NCI-H1092 treated with DMSO at 0.1 percent for 48 hours (cell line): ENCODE data around the gene RER1.

Experiments used
- DNase-seq: peaks from one replicate; lab custom pipeline; 2025; lab: John Stamatoyannopoulos, UW

The RER1 gene

GRCh38 chr1:2376261-2376741 lies 15.3 kb upstream of the RER1 start:
- DNase-seq: no peak

DNA sequence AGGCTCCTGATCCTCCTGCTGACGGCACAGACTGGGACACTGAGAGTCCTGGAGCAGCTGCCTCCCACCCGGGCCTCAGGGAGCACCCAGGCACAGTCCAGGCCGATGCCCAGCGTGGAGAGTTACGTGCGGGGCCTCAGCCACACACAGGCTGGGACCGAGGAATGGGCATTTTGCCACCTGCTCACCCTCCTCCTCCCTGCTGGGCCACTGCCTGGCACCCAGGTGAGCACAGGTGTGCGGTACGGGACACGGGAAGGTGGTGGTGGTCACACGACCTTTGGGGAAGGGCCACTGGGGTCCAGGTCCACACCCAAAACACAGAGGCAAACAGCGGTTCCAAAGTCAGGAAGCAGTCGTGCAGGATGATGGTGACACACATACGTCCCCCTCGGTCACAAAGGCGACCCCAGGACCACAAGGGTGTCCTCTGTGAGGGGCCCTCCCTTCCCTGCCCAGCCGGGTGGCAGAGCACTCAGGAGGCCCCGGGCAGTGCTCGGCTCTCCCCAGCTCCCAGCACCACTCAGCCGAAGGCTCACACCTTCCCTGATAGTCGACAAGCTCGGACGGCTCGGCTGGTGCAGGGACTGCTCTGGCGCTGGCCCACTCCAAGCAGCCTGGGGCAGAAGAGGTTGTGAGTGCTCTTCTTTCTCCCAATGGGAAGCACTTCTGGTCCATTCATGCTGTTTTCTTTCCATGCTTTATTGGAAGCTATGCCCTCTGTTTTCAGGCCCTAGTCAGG lies 14.5 kb upstream of the RER1 start:
- no peak for DNase-seq

GRCh38 chr1:2377751-2378440 lies 13.7 kb upstream of the RER1 start:
- no peak for DNase-seq

DNA sequence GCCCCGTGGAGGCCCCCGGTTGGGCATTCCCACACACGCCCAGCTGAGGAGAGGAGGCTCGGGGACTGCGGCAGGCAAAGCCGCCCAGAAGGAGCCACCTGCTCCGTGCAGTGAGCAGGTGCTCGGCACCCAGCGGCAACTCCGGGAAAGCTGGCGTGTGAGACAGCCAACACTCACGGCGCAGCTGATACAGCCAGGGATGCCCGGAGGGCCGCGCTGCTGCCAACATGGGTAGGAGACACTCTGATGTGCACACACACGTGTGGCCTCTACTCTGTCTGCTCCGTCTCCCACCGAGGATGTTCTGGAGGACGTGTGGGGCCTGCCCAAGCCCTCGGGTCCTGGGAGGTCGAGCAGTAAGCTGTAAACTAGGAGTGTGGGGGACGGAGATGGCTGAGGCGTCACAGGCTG lies 13.2 kb upstream of the RER1 start:
- DNase-seq: peak; percentile 20

- DNase-seq: no peak
Observed at GRCh38 chr1:2378956-2379732, 12.5 kb upstream of the RER1 start.

DNA sequence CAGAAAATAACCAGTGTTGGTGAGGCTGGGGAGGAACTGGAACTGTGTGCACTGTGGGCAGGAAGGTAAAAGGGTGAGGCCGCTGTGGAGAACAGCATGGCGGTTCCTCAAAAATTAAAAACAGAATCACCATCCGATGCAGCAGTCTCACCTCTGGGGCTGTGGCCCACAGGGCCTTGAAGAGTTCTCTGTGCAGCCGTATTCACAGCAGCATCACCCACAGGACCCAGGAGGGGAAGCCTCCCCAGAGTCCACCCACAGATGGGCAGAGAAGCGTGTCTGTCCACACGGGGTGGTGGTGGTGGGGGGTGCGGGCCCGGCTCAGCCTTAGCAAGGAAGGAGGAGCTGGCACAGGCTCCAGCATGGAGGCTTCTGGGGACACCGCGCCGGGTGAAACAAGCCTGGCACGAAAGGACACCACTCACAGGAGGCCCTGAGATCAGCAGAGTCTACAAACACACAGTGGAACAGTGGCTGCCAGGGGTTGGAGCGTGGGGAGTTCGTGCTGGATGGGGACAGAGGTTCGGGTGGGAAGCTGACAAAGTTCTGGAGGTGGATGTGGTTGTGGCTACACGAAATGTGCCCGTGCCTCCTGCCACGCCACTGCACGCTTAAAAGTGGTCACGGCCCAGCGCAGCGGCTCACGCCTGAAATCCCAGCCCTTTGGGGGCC lies 11.8 kb upstream of the RER1 start:
- DNase-seq: no peak

DNA sequence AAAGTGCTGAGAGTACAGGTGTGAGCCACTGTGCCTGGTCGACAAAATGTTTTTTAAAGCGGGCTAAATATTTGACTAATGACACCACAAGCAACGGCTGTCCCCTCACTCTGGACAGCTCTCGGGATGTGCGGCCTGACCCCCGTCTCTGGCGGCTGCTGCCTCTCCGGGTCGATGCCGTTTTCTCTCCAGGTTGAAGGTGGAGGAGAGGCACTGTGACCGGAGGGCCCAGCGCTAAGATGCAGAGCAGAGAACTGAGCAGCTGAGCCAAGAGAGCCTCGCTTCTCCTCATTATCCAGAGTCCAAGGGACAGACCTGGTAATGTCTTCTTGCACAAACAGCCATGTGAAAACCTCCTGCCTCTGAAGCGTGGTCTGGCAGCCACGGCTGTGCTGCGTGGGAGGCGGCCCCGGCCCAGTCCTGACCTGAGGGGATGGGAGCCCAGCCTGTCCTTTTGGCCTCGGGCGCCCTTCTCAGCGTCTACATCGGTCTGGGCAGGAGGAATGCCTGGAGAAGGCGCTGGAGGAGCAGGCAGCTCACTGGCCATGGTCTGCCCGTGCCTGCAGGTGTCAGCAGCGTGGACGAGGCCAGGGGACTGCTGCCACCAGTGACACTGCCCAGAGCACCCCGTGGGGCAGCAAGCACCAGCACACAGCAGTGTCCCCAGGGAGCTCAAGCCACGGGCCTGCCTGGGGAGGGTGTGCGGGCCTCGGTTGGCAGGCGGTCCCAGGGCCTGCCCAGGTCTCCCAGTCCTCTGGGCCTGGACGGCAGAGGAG lies 10.6 kb upstream of the RER1 start:
- DNase-seq: no peak

- no peak for DNase-seq
Observed at GRCh38 chr1:2381741-2382620, 9.7 kb upstream of the RER1 start.

DNA sequence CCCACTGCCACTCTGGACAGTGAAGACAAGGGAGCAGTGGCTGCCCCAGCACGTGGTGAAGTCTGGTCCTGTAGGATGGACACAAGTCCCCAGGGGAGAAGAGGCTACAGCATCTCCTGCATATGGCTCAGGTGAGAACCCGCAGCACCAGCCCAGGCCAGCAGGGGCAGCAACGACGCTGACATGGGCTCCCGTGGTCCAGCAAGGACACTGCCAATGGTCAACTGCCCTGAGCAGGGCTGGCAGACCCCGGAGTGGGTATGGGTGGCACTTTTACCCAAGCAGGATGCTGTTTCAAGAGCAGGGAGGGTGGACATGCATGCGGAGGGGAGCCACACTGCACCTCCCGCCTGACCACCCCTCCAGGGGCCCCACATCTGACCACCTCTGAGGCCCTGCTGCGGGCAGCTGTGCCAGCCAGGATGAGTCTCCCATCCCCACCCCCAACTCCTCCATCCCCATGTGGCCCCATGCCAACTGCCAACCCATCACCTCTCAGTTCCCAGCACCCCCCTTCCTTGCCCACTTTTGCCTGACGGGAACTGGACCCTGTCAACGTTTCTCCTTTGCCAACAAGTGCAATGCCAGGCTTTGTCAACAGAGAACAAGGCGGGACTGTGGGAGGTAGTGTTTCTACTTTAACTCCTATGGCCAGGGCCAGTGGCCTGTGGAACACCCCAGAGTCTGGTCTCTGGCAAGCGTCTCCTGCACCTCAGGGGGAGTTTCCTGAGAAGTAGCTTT lies 8.8 kb upstream of the RER1 start:
- no peak for DNase-seq

GRCh38 chr1:2383576-2383975 lies 8.1 kb upstream of the RER1 start:
- DNase-seq: no peak

- DNase-seq: no peak
Observed at GRCh38 chr1:2384130-2384860, 7.3 kb upstream of the RER1 start.

GRCh38 chr1:2384941-2385481 lies 6.6 kb upstream of the RER1 start:
- DNase-seq: no peak

- DNase-seq: no peak
Observed at GRCh38 chr1:2385606-2386280, 5.9 kb upstream of the RER1 start.

GRCh38 chr1:2386636-2387611 lies 4.7 kb upstream of the RER1 start:
- no peak for DNase-seq

- no peak for DNase-seq
Observed at GRCh38 chr1:2388004-2388913, 3.4 kb upstream of the RER1 start.

- no peak for DNase-seq
Observed at GRCh38 chr1:2389644-2390043, 2.0 kb upstream of the RER1 start.
